Activated CD4-positive, alpha-beta T cell treated with anti-CD3 and anti-CD28 coated beads, Interleukin-2, Interleukin-4, amounts not matched to agents 100 ng/mL and 50 ng/mL, durations not matched to agents 16 hours and 8 hours (primary cell): ENCODE results near the gene PLD5.
"Not testable (repeated sequence)": the region's sequence is repeated elsewhere in the genome, so short reads cannot be mapped to it uniquely, and the experiment has no call there.

Experiments used
- DNase-seq: peaks from one replicate; pipeline ENCODE4 v3.0.0-alpha.2; 2020; ENCODE audit warnings: low spot score

Gene PLD5

GRCh38 chr1:242276769-242277168 is 247.7 kb downstream of the PLD5 start:
- DNase-seq: not testable (repeated sequence)

GRCh38 chr1:242267004-242267403 is 257.5 kb downstream of the PLD5 start:
- DNase-seq: not testable (repeated sequence)

- not testable (repeated sequence) for DNase-seq
These were observed 260.1 kb downstream of the PLD5 start for GRCh38 chr1:242264419-242264818.

GRCh38 chr1:242245255-242245654 is 279.2 kb downstream of the PLD5 start:
- no peak for DNase-seq

GRCh38 chr1:242243472-242243871 is 281.0 kb downstream of the PLD5 start:
- DNase-seq: no peak

- DNase-seq: no peak
These were observed 281.5 kb downstream of the PLD5 start for GRCh38 chr1:242242983-242243382.

GRCh38 chr1:242241936-242242335 is 282.6 kb downstream of the PLD5 start:
- DNase-seq: no peak

- DNase-seq: no peak
These were observed 283.8 kb downstream of the PLD5 start for GRCh38 chr1:242240691-242241090.

GRCh38 chr1:242240077-242240476 is 284.4 kb downstream of the PLD5 start:
- no peak for DNase-seq

GRCh38 chr1:242239398-242239797 is 285.1 kb downstream of the PLD5 start:
- no peak for DNase-seq

- DNase-seq: no peak
These were observed 287.4 kb downstream of the PLD5 start for GRCh38 chr1:242237051-242237450.

GRCh38 chr1:242228991-242229390 is 295.5 kb downstream of the PLD5 start:
- DNase-seq: no peak

GRCh38 chr1:242225767-242226573 is 298.5 kb downstream of the PLD5 start:
- no peak for DNase-seq

- not testable (repeated sequence) for DNase-seq
These were observed 299.4 kb downstream of the PLD5 start for GRCh38 chr1:242224878-242225766.

- no peak for DNase-seq
These were observed 300.0 kb downstream of the PLD5 start for GRCh38 chr1:242224461-242224860.

- DNase-seq: no peak
These were observed 304.6 kb downstream of the PLD5 start for GRCh38 chr1:242219905-242220304.

GRCh38 chr1:242219298-242219901 is 305.1 kb downstream of the PLD5 start:
- DNase-seq: no peak

- DNase-seq: no peak
These were observed 308.1 kb downstream of the PLD5 start for GRCh38 chr1:242216368-242216767.

- DNase-seq: not testable (repeated sequence)
These were observed 310.0 kb downstream of the PLD5 start for GRCh38 chr1:242214455-242214854.

GRCh38 chr1:242212961-242213360 is 311.5 kb downstream of the PLD5 start:
- DNase-seq: not testable (repeated sequence)

GRCh38 chr1:242212401-242212800 is 312.1 kb downstream of the PLD5 start:
- no peak for DNase-seq

- no peak for DNase-seq
These were observed 313.1 kb downstream of the PLD5 start for GRCh38 chr1:242211254-242212022.
